K562 (cell line): ENCODE measurements around the gene FAR2. TPM values are rescaled to one million over a fixed set of nuclear protein-coding genes. Genes with fewer than 3 reads are reported as not detected.

ENCODE experiments used
- ATAC-seq: fragments of 200-7000 bp; cut with Tn5 transposase; 3 replicates; pipeline ENCODE4 v1.9.1; 2020; ENCODE audit warnings: moderate library complexity
- BruUV-seq: library from RNA; stranded (reverse); fragments of 400-500 nt; replicated peaks from 2 replicates; lab custom pipeline; 2021; lab: Mats Ljungman, UMichigan
- CTCF ChIA-PET: fragments of 300-600 bp; formaldehyde crosslinking; extraction: SDS; loops from one replicate; lab custom pipeline; 2021; ENCODE audit warnings: low intra/inter-chr PET ratio; lab: Yijun Ruan, JAX
- POLR2A ChIA-PET: fragments of 300-600, 350-650 bp; sonication (Branson Sonifier 250); formaldehyde crosslinking; extraction: SDS; loops from one replicate; lab custom pipeline; 2021; ENCODE audit warnings: antibody characterized with exemption, inconsistent platforms; lab: Yijun Ruan, JAX
- DNase-seq, 4 experiments: peaks; one replicate each; pipeline versions ENCODE4 v3.0.0 to v3.0.0-alpha.2; 2011 to 2018; ENCODE audit warnings: low spot score in 3 of 4, mixed read lengths in 3 of 4; ENCODE audit errors: extremely low read depth in 1 of 4
- FAIRE-seq: peaks from 2 replicates; lab custom pipeline; 2011; peaks lifted over from hg19 to GRCh38; lab: Jason Lieb, UNC
- H2AFZ ChIP-seq: 2 replicates; pipeline ENCODE4 v1.6.0; 2011; ENCODE audit warnings: low read depth, low read length, control low read depth, inconsistent platforms
- H3K27ac ChIP-seq: fragments of 200-600 bp; 3 replicates; pipeline ENCODE4 v1.8.0; 2011; ENCODE audit warnings: low read depth, mild to moderate bottlenecking, control low read depth, inconsistent platforms, low read length, moderate library complexity, mixed read lengths; ENCODE audit errors: extremely low read depth
- H3K27me3 ChIP-seq, 2 experiments: fragments of 300-600 bp in 1 of 2; 2 replicates in 1 of 2; 3 replicates in 1 of 2; pipeline versions ENCODE4 v1.6.0 to v1.8.0; 2011; ENCODE audit warnings: inconsistent platforms in 2 of 2, low read length in 2 of 2, mild to moderate bottlenecking in 1 of 2, mixed read lengths in 1 of 2, moderate library complexity in 1 of 2; ENCODE audit not compliant: control insufficient read depth in 2 of 2, insufficient read depth in 2 of 2
- H3K36me3 ChIP-seq: fragments of 300-600 bp; 3 replicates; pipeline ENCODE4 v1.8.0; 2011; ENCODE audit warnings: mild to moderate bottlenecking, low read length, inconsistent platforms; ENCODE audit not compliant: control insufficient read depth, insufficient read depth
- H3K4me1 ChIP-seq, 2 experiments: fragments of 200-600 bp in 1 of 2; replicated peaks in 1 of 2; 2 replicates in 1 of 2; 3 replicates in 1 of 2; pipeline versions ENCODE4 v1.5.1 to v1.8.0; 2011; ENCODE audit warnings: inconsistent platforms in 2 of 2, low read length in 2 of 2, mild to moderate bottlenecking in 1 of 2, mixed read lengths in 1 of 2, moderate library complexity in 1 of 2; ENCODE audit not compliant: control insufficient read depth in 2 of 2, insufficient read depth in 2 of 2
- H3K4me2 ChIP-seq: 2 replicates; pipeline ENCODE4 v1.6.1; 2011; ENCODE audit warnings: low read length, control low read depth, inconsistent platforms, mixed read lengths; ENCODE audit not compliant: insufficient read depth
- H3K4me3 ChIP-seq: fragments of 200-600 bp; sonication (generic), shearing (Covaris generic); 2 replicates; pipeline ENCODE4 v1.5.1; 2016; ENCODE audit warnings: control low read depth, inconsistent platforms
- H3K79me2 ChIP-seq: fragments of 200-600 bp; 3 replicates; pipeline ENCODE4 v1.8.0; 2011; ENCODE audit warnings: low read length, inconsistent platforms; ENCODE audit not compliant: control insufficient read depth, insufficient read depth
- H3K9ac ChIP-seq, 2 experiments: 2 replicates each; pipeline versions ENCODE4 v1.6.0 to v1.6.1; 2011; ENCODE audit warnings: low read depth in 2 of 2, low read length in 2 of 2, control low read depth in 1 of 2, inconsistent platforms in 1 of 2, mild to moderate bottlenecking in 1 of 2, mixed read lengths in 1 of 2; ENCODE audit not compliant: insufficient read depth in 1 of 2
- H3K9me1 ChIP-seq: one replicate; pipeline ENCODE4 v1.6.0; 2011; ENCODE audit warnings: inconsistent platforms, mild to moderate bottlenecking, low read length, moderate library complexity; ENCODE audit not compliant: control insufficient read depth, insufficient read depth
- H3K9me3 ChIP-seq: replicated peaks from 2 replicates; pipeline ENCODE4 v1.5.1; 2011; ENCODE audit warnings: low read depth, low read length, inconsistent platforms; ENCODE audit not compliant: control insufficient read depth, insufficient read depth
- H4K20me1 ChIP-seq: replicated peaks from 2 replicates; pipeline ENCODE4 v1.6.1; 2011; ENCODE audit warnings: low read length, inconsistent platforms, mixed read lengths; ENCODE audit not compliant: control insufficient read depth, insufficient read depth
- ARID4B ChIP-seq: sonication (generic); formaldehyde crosslinking; IDR thresholded peaks from 2 replicates; pipeline ENCODE4 v1.8.0; 2022; ENCODE audit warnings: mild to moderate bottlenecking, missing genetic modification reagents
- BCL6 ChIP-seq: fragments of 250-450 bp; sonication (Bioruptor Pico); IDR thresholded peaks from 2 replicates; pipeline ENCODE4 v1.4.0; 2020
- GMEB1 ChIP-seq: fragments of 250-450 bp; sonication (Bioruptor Pico); IDR thresholded peaks from 2 replicates; pipeline ENCODE4 v1.4.0; 2020; ENCODE audit warnings: mild to moderate bottlenecking
- KHSRP ChIP-seq: fragments of 450-650 bp; IDR thresholded peaks from 2 replicates; pipeline ENCODE4 v1.6.1; 2017
- MCM2 ChIP-seq: fragments of 450-650 bp; IDR thresholded peaks from 2 replicates; pipeline ENCODE4 v1.6.1; 2017; ENCODE audit warnings: low read depth, mild to moderate bottlenecking
- MECOM ChIP-seq: fragments of 250-450 bp; sonication (Bioruptor Pico); IDR thresholded peaks from 2 replicates; pipeline ENCODE4 v1.8.0; 2022; ENCODE audit warnings: inconsistent platforms
- MNT ChIP-seq, 2 experiments: fragments of 450-650 bp; conservative IDR thresholded peaks; 2 replicates each; pipeline ENCODE4 v1.6.1; 2017; ENCODE audit warnings: mild to moderate bottlenecking in 2 of 2, moderate library complexity in 2 of 2
- NR4A1 ChIP-seq, 2 experiments: fragments of 250-450 bp in 1 of 2; fragments of 450-650 bp in 1 of 2; sonication (Bioruptor Pico) in 1 of 2; IDR thresholded peaks; 2 replicates each; pipeline versions ENCODE4 v1.4.0 to v1.6.1; 2016 to 2020; ENCODE audit warnings: mild to moderate bottlenecking in 2 of 2, missing compliant biosample characterization in 1 of 2, missing genetic modification characterization in 1 of 2, moderate library complexity in 1 of 2
- RBM22 ChIP-seq: fragments of 200-400 bp; formaldehyde crosslinking; IDR thresholded peaks from 2 replicates; pipeline ENCODE4 v1.6.1; 2018; ENCODE audit warnings: low read length, low read depth; ENCODE audit not compliant: poor library complexity, severe bottlenecking
- THAP12 ChIP-seq: fragments of 250-450 bp; sonication (Bioruptor Pico); IDR thresholded peaks from 2 replicates; pipeline ENCODE4 v1.9.0; 2021; ENCODE audit warnings: mild to moderate bottlenecking, inconsistent platforms
- ZFP36 ChIP-seq: fragments of 150-350 bp; IDR thresholded peaks from 2 replicates; pipeline ENCODE4 v1.6.1; 2018; ENCODE audit warnings: low read length, low read depth; ENCODE audit not compliant: partially characterized antibody
- ZNF217 ChIP-seq: sonication (generic); formaldehyde crosslinking; IDR thresholded peaks from 2 replicates; pipeline ENCODE4 v1.8.0; 2022; ENCODE audit warnings: mild to moderate bottlenecking, missing genetic modification reagents
- ZNF780A ChIP-seq: fragments of 250-450 bp; sonication (Bioruptor Pico); IDR thresholded peaks from 2 replicates; pipeline ENCODE4 v1.5.0; 2021; ENCODE audit warnings: mild to moderate bottlenecking
- WGBS: fragments of 100-300 bp; shearing (Covaris generic); methylation state at CpG from one replicate; pipeline ENCODE4 v1.1.6; 2016; ENCODE audit warnings: low coverage, mixed read lengths; ENCODE audit not compliant: insufficient coverage; ENCODE audit errors: missing lambda C conversion rate; 5-methylcytosine and 5-hydroxymethylcytosine counted together
- in situ Hi-C: fragments of 300-500 bp; cut with MboI; formaldehyde crosslinking; loops from 4 replicates; pipeline ENCODE4 v1.15.0; 2018; ENCODE audit warnings: inconsistent platforms, mixed read lengths
- intact Hi-C: fragments of 100-400 bp; cut with micrococcal nuclease; formaldehyde crosslinking; loops from 2 replicates; pipeline ENCODE4 v1.14.2; 2022
- polyA plus RNA-seq, 8 experiments: library from polyadenylated mRNA; depleted of rRNA in 4 of 8; stranded (reverse) in 5 of 8; unstranded in 3 of 8; fragments of >200 nt; fragmentation: Nextera tagmentation in 2 of 8; fragmentation: Illumina TruSeq in 1 of 8; extraction: Ambion mirVana in 2 of 8; extraction: Trizol in 1 of 8; gene quantifications; 2 replicates each; pipeline versions ENCODE4 v1.2.1 to v1.2.3, GENCODE V29; 2011 to 2014; ENCODE audit warnings: inconsistent platforms in 1 of 8, missing spikeins in 1 of 8
- total RNA-seq, 7 experiments: library from RNA; depleted of rRNA in 6 of 7; stranded (reverse); fragments of >200 nt in 6 of 7; fragmentation: Illumina TruSeq in 2 of 7; extraction: Trizol in 2 of 7; gene quantifications; 2 replicates each; pipeline versions ENCODE4 v1.2.1 to v1.2.3, GENCODE V29; 2011 to 2021; ENCODE audit warnings: low replicate concordance in 1 of 7

FAR2 gene
- total and polyA plus RNA-seq, 9 of the 15 experiments (the other 6 are each of a cell fraction or from before 2014, with no cell fraction given) = 5.0 to 13.4 (median 8.5) TPM

- Histone ChIP-seq H3K9ac (no peak overlapping the region), H2AFZ (no peak overlapping the region), H3K4me3 (no peak overlapping the region), H3K79me2 (no peaks in the 10 kb centered on the region), H4K20me1 (no peaks in the 10 kb centered on the region), H3K4me2 (no peak overlapping the region), H3K9me3 (no peaks in the 10 kb centered on the region), H3K9me1 (no peaks in the 10 kb centered on the region), H3K27me3 (no peaks in the 10 kb centered on the region), H3K36me3 (no peaks in the 10 kb centered on the region), H3K4me1 (no peaks in the 10 kb centered on the region), H3K27ac (no peak overlapping the region)
- ATAC-seq (no peak), FAIRE-seq (no peak), DNase-seq (no peak)
- intact Hi-C loops (no loop called here), in situ Hi-C loops (no loop called here)
- ChIA-PET CTCF (no interaction called here), POLR2A (no interaction called here)
- no TSS peak for BruUV-seq
- 27% methylated on average over 1 of the region's 1 CpG for WGBS
- TF ChIP-seq ZNF780A (no peak), RBM22 (no peak), KHSRP (no peak), ZFP36 (no peak), MECOM (CRISPR knock-in tag) (no peak), BCL6 (no peak), THAP12 (CRISPR knock-in tag) (no peak), GMEB1 (CRISPR knock-in tag) (no peak), ZNF217 (no peak), MCM2 (no peak), NR4A1 (CRISPR knock-in tag; IDR thresholded peaks at IDR 0.05) (no peak), NR4A1 (tag; IDR thresholded peaks at IDR 0.05) (no peak), ARID4B (CRISPR knock-in tag) (no peak), MNT (conservative IDR thresholded peaks at IDR 0.05) (no peak)
Observed at GRCh38 chr12:29198901-29199300, 49.8 kb downstream of the FAR2 start.
